NCI-H774 (cell line): ENCODE data around the gene NUP50.

Experiments
- DNase-seq: peaks from one replicate; lab custom pipeline; 2025; lab: John Stamatoyannopoulos, UW

The NUP50 gene

DNA sequence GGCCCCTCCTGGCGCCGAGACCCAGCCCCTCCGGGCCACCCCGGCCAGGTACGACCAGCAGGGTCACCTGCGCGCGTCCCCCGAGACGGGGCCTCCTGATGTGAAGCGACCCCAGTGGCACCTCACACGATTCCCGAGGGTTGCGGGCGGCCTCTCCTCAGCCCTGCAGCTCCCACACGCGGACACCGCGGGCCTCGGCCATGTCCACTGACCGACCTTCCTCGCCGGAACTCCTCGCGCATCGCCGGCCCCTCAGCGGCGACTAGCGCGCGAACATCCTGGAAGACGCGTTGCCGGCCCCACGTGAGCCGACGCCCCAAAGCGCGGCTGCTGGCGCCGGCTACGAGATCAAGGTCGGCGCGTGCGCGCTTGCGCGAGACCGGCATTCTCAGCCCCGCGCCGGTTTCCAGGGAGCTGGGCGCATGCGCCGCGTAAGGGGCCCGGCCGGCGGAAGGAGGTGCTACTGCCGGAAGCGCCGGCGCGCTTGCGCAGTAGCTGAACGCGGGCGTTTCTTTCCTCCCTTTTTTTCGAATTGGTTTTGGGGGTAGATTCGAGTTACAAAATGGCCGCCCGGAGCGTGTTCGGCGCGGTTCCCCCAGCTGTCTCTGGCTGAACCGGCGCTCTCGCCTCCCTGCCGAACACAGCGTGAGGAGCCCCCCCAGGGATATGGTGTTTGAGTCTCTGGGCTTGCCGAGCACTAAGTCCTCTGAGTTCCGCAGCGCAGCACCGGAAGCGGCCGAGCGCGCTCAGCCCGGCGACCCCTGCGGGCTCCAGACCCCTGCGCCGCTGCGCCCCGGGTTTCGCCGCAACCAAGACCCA is at the start of gene NUP50:
Gene NUP50, plus strand, starts transcription at position 475 of the 819 bp plus-strand sequence. CDS start 4,253 bp downstream, outside the sequence.
- DNase-seq, result peak; percentile 82

GRCh38 chr22:45120440-45120839 is 43.3 kb upstream of the NUP50 start:
- no peak for DNase-seq

GRCh38 chr22:45120931-45121330 is 42.8 kb upstream of the NUP50 start:
- no peak for DNase-seq

DNA sequence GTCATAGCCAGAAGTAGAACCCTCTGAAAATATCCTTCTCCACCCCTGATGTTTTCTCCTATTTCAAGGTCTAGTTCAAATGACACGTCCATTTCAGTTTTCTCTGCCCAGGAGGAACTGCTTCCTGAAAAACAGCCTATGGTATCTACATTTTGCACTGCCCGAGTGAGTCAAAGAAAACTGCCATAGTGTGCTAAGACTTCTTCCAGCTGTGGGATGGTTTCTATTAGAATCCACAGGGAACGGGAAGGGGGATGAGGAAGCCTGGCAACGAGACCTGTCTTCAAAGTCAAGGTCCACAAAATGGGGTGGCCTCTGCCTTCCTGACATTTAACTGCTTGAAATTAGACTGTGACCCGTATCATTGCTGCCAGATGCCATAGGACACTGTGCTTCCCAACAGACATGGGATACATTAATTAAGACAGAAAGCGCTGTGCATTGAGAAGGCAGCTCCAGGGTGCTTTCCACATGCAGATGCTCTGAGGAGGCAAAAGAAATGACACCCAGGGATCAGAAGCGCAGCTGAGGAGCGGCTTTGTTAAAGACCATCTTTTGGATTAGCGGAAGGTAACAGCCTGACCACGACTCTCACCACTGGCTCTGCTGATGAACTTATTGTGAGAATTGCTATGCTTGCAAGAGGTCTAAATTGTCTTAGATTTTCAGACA is 39.4 kb upstream of the NUP50 start:
- DNase-seq, result no peak

- DNase-seq, result no peak
Observed at GRCh38 chr22:45125188-45125587, 38.5 kb upstream of the NUP50 start.

- no peak for DNase-seq
Observed at GRCh38 chr22:45127866-45128265, 35.9 kb upstream of the NUP50 start.

- DNase-seq, result no peak
Observed at GRCh38 chr22:45129703-45130524, 33.8 kb upstream of the NUP50 start.

DNA sequence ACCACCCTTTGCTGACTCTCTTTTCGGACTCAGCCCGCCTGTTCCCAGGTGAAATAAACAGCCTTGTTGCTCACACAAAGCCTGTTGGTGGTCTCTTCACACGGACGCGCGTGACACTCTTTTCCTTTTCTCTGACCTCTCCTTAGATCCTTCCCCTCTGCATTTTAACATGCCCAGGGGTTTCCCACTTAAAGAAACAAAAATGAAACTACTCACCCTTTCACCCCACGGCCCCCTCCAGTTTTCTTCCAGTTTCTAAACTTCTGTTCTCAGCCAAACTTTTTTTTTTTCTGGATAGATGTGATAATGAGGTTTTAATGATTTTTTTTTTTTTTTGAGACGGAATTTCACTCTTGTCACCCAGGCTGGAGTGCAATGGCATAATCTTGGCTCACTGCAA is 32.8 kb upstream of the NUP50 start:
- DNase-seq, result no peak

DNA sequence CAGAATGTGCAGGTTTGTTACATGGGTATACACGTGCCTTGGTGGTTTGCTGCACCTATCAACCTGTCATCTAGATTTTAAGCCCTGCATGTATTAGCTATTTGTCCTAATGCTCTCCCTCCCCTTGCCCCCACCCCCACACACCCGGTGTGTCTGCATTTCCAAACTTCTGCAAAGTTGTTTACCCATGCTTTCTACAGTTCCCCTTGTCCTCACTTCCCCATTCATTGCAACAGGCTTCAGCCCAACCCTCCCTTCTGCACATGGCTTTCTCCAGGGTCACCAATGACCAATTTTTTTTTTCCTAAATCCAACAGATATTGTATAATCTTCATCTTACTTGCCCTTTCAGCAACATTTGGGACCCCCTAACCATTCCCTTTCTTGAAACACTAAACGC is 32.0 kb upstream of the NUP50 start:
- DNase-seq, result no peak

- no peak for DNase-seq
Observed at GRCh38 chr22:45134313-45134712, 29.4 kb upstream of the NUP50 start.

DNA sequence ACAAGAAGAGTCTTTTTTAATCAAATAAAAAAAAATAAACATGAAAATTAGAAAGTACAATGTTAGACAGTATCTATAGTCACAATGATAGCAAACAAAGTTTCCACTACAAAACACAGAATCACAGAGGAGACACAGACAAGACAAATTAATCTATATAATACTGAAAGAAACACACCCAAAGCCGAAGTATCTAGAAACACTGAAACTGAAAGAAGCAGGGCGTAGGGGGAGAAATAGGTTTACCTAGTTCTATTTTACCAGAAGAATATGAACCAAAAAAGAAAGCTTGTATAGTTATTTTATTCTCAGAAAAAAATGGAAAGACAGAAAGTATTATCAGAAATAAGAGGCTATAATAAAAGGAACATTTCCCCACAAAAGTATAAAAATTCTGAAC is 27.1 kb upstream of the NUP50 start:
- DNase-seq, result no peak

DNA sequence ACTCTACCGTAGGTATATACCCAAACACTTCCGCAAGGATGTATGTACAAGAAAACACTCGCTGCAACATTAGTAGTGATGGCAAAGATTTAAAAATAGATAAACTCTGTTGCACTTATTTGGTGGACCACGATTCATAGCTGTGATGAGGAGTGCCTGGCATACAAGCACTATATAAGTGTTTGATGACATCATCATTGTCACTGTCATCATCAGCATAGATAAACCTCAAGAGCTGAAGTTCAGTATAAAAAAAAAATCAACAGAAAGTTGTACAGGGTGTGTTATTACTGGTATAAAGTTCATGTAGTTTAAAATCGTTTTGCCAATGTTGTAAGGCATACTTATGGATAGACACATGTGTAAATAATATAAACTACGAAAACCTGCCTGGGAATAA is 24.0 kb upstream of the NUP50 start:
- DNase-seq, result no peak

DNA sequence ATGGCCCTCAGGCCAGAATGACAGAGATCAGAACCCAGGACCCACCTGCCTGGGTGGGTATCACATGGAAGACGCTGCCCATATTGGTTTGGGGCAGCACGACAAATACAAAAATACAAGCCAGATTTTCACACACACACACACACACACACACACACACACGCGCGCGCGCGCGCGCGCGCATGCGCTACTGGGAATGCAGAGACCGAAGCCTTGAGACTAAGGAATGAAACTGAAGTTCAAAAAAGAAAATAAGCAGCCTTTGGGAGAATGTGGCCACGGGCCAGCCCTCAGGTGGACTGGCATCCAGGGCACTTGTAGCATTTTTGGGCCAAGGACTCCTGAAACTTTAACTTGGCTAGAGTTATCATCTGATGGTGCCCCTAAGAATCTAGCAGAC is 21.3 kb upstream of the NUP50 start:
- DNase-seq, result no peak

GRCh38 chr22:45144916-45145315 is 18.8 kb upstream of the NUP50 start:
- no peak for DNase-seq

DNA sequence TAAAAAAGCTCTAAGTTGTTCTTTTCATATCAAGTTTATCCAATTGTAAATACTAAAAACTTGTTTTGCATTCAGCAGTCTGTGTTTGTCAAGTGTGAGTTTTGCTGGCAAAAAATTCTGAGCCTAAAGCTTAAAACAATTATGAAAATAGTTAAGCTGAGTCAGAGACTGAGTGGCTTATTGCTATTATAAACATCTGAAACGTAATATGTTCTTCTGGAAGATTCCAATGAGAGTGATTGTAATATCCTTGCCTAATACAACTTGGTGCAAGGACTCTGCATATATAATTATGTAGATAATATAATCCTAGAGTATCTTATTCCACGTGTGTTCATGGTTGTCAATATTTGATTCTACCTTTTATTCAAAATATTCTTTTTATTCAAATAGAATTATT is 14.1 kb upstream of the NUP50 start:
- no peak for DNase-seq

- DNase-seq, result no peak
Observed at GRCh38 chr22:45150139-45150538, 13.6 kb upstream of the NUP50 start.

DNA sequence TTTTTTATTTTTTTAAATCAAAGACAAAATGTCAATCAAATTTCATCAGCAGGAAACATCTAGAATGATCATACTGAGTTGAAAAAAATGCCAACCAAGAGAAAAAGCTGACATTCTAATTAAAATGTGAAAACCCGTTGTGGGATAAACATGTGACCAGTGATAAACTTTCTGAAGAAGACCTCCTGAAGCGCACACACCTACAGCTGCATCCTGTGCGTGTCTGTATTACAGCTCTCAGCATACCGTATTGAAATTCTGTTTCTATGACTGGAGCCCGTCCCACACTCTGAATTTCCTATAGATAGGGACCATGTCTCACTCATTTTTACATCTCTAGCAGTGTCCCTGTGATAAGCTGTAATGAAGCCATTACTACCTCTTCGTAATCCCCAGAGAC is 12.2 kb upstream of the NUP50 start:
- DNase-seq, result no peak

DNA sequence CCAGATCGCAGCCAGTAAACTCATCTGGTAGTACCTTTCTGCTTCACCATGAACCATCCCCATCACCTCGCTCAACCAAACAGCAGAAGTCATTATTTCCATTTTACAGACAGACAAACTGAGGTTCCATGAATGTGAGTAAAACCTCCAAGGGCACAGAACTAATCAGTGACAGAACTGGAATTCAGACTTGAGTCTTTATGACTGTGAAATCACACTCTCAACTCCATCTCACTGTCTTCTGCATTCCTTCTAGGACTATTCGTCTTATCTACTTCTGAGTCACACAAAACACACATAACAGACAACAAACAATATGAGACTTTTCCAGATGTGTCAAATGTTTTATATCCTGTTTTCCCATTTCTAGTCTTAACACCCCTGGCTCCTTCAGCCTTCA is 9.3 kb upstream of the NUP50 start:
- no peak for DNase-seq

DNA sequence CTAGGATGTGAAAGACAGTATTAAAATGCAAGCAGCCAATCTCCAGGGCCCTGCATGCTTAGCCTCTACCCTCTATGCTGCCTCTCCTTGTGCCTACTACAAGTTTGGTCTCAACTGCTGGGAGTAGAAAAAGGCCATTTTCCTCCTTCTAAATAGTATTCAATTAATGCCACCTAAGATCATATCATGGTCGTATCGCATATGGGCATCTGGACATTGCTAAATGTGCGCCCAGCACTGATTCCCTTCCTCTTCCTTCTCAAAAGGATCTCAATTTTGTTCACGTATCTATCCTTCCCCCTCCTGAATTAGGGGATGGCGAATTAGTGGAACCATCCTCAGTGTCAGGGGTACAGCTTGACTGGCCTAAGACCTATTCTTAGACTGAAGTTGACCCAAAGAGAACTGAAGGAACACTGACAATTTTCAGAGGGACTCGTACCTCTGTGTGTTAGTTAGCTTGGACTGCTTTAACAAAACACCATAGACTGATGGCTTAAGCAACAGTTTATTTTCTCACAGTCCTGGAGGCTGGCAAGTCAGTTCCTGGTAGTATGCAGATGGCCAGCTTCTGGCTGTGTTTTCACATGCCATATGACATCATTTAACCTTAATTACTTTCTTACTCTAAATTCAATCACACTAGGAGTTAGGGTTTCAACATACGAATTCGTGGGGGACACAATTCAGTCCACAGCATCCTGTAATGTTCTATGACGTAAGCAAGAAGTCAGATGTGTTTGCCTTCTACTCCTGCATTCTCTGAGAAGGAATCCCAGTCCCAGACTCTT is 8.5 kb upstream of the NUP50 start:
- DNase-seq, result no peak

GRCh38 chr22:45157907-45158306 is 5.8 kb upstream of the NUP50 start:
- DNase-seq, result no peak

GRCh38 chr22:45159652-45160462 is 3.9 kb upstream of the NUP50 start:
- no peak for DNase-seq
